ENCODE data around the gene FAT3. TPM values are rescaled to one million over a fixed set of nuclear protein-coding genes. Genes with fewer than 3 reads are reported as not detected.

Gene FAT3
- polyA plus RNA-seq, 1 experiment, result 0.11 TPM

DNA sequence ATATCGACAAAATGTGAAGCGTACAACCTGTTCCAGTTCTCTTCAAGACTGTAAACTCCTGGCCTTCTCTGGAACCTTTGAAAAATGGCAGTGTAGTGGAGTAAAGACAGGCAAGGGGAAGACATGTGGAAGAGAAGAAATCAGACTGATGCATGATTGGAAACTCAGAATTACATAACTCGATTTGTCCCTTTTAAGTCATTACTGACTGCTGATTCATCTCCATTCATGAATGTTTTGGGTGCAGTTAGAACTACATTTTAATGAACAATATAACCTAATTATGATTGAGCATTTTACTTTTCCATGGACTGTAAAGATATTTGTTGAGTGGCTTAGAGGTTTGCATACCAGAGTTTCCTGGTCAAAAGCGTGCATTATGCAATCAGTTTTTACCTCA lies 32.9 kb downstream of the FAT3 start:
- Histone ChIP-seq H3K9me3 (ENCODE audit: control insufficient read depth, insufficient read depth, low read length) (no peaks in the 10 kb centered on the region), H3K27me3 (ENCODE audit: control insufficient read depth, insufficient read depth, low read length) (no peaks in the 10 kb centered on the region), H3K27ac (ENCODE audit: low read depth, low read length) (no peak overlapping the region), H3K4me3 (ENCODE audit: low read depth, low read length) (no peak overlapping the region)
- DNase-seq (ENCODE audit: low read depth, low spot score), result no peak
- TF ChIP-seq, protein P1, sequence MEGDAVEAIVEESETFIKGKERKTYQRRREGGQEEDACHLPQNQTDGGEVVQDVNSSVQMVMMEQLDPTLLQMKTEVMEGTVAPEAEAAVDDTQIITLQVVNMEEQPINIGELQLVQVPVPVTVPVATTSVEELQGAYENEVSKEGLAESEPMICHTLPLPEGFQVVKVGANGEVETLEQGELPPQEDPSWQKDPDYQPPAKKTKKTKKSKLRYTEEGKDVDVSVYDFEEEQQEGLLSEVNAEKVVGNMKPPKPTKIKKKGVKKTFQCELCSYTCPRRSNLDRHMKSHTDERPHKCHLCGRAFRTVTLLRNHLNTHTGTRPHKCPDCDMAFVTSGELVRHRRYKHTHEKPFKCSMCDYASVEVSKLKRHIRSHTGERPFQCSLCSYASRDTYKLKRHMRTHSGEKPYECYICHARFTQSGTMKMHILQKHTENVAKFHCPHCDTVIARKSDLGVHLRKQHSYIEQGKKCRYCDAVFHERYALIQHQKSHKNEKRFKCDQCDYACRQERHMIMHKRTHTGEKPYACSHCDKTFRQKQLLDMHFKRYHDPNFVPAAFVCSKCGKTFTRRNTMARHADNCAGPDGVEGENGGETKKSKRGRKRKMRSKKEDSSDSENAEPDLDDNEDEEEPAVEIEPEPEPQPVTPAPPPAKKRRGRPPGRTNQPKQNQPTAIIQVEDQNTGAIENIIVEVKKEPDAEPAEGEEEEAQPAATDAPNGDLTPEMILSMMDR (IDR thresholded peaks at IDR 0.05; ENCODE audit: low read depth, low read length), result no peak
- ChIA-PET POLR2A (no interaction called here), CTCF (no interaction called here)

DNA sequence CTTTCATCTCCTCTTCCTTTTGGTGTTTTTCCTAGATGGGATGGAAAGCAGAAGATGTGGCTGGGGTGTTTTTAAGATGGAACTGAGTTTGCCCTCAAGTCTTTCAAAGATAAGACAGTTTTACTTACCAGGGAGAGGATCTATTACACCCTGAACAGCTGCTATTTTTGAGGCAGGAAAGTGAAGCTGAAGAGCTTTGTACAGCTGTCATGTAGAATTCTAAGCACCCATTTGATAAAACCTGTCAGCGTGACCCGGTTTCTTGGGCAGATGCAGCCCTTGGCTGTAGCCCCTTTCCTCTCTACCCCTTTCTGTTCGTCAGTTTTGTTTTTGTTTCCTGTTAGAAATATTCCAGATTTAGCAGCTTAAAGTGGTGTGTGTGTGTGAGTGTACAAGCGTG lies 35.2 kb downstream of the FAT3 start:
- Histone ChIP-seq H3K4me3 (ENCODE audit: low read depth, low read length) (no peak overlapping the region), H3K27me3 (ENCODE audit: control insufficient read depth, insufficient read depth, low read length) (no peaks in the 10 kb centered on the region), H3K27ac (ENCODE audit: low read depth, low read length) (no peak overlapping the region), H3K9me3 (ENCODE audit: control insufficient read depth, insufficient read depth, low read length) (no peaks in the 10 kb centered on the region)
- ChIA-PET CTCF (no interaction called here), POLR2A (no interaction called here)
- TF ChIP-seq, protein P1 (IDR thresholded peaks at IDR 0.05; ENCODE audit: low read depth, low read length), result no peak
- DNase-seq (ENCODE audit: low read depth, low spot score), result no peak

DNA sequence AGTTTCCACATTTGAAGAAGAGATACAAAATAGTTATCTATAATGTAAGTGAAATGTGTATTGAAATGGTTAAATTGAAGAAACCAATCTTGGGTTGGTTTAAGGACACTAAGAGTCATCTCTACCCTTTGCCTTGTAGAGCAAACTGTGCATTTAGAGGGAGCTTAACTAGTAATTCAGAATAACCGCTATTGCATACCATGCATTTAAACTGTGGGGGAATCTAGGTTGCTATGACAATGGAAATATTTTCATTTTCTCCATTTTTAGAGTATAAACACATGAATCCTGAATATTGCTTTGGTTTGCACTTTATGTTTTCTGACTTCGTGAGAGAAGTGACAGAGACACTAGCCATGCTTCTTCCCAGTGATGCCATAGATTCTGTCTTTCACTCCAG lies 39.7 kb downstream of the FAT3 start:
- DNase-seq (ENCODE audit: low read depth, low spot score), result no peak
- ChIA-PET POLR2A (no interaction called here), CTCF (no interaction called here)
- TF ChIP-seq, protein P1 (IDR thresholded peaks at IDR 0.05; ENCODE audit: low read depth, low read length), result no peak
- Histone ChIP-seq H3K27me3 (ENCODE audit: control insufficient read depth, insufficient read depth, low read length) (no peaks in the 10 kb centered on the region), H3K27ac (ENCODE audit: low read depth, low read length) (no peak overlapping the region), H3K9me3 (ENCODE audit: control insufficient read depth, insufficient read depth, low read length) (no peaks in the 10 kb centered on the region), H3K4me3 (ENCODE audit: low read depth, low read length) (no peak overlapping the region)

DNA sequence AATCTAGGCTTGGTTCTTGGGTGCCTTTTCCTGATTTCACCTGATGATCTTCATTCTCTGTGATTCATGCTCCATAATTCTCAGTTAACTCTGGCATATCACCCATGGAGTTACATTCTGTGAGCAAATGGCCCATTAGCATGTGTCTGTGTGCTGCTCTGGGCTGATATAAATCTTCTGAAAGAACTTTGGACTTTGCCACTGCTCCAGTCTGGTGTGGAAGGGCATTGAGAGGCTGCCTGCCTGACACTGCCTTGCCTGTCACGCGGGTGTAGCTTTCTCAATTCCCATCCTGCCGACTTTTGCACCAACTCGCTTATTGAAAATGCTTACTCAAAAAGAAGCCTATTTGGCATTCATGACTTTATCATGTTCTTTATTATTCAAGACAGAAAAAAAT lies 42.2 kb downstream of the FAT3 start:
- CTCF ChIA-PET, result no interaction called here
- no peak for DNase-seq (ENCODE audit: low read depth, low spot score)

DNA sequence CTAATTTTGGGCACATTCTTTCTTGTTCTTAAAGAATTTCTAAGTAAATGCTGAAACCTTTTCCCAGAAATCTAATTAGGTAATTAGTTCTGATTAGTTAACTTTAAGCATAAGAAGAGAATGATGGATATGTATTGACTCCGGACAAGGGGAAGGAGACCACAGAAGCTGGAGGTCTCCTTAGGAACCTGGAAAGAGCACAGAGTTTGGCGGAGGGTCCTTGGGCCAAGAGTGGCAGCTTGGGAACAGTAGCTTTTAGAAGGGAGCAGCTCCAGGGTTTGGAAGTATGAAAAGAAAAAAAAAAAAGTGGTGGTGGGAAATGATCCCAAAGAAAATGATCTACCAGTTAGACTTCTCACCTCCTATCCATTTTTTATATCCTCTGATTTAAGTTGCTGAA lies 42.7 kb downstream of the FAT3 start:
- TF ChIP-seq, protein P1 (IDR thresholded peaks at IDR 0.05; ENCODE audit: low read depth, low read length), result no peak
- Histone ChIP-seq H3K27me3 (ENCODE audit: control insufficient read depth, insufficient read depth, low read length) (no peaks in the 10 kb centered on the region), H3K27ac (ENCODE audit: low read depth, low read length) (no peak overlapping the region), H3K4me3 (ENCODE audit: low read depth, low read length) (no peak overlapping the region), H3K9me3 (ENCODE audit: control insufficient read depth, insufficient read depth, low read length) (no peaks in the 10 kb centered on the region)
- ChIA-PET POLR2A (no interaction called here), CTCF (no interaction called here)
- DNase-seq (ENCODE audit: low read depth, low spot score), result no peak

More for the DNA sequence above, 42.2 kb downstream of the FAT3 start:
- H3K27ac ChIP-seq (ENCODE audit: low read depth, low read length), result no peak overlapping the region
- POLR2A ChIA-PET, result no interaction called here
- TF ChIP-seq, protein P1 (IDR thresholded peaks at IDR 0.05; ENCODE audit: low read depth, low read length), result no peak
- H3K27me3 ChIP-seq (ENCODE audit: control insufficient read depth, insufficient read depth, low read length), result no peaks in the 10 kb centered on the region
- no peaks in the 10 kb centered on the region for H3K9me3 ChIP-seq (ENCODE audit: control insufficient read depth, insufficient read depth, low read length)
- H3K4me3 ChIP-seq (ENCODE audit: low read depth, low read length), result no peak overlapping the region
